ENCODE measurements around the gene SPOCD1. TPM values are rescaled to one million over a fixed set of nuclear protein-coding genes. Genes with fewer than 3 reads are reported as not detected.
"Not testable (repeated sequence)": the region's sequence is repeated elsewhere in the genome, so short reads cannot be mapped to it uniquely, and the experiment has no call there.

The SPOCD1 gene
- polyA plus RNA-seq, 4 donors, result 0.22 to 0.34 (median 0.26) TPM

DNA sequence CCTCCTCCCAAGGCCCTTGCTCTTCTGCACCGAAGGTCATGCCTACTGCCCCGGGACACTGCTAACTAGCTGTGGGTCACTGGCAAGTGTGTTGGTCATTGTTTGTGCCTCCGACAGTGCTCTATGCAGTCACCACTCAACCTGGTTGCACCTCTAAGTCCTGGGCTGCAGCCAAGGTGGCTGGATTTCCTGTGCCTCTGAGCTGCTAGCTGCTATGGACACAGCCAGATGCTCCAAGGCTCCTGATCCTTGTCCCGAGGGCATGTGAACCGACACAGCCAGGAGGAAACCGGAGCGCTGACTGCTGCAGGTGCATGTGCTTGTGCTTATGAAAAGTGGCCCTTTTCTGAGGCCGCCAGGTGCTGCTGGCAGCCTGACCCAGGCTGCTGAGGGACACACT, 14.7 kb upstream of the SPOCD1 start:
- DNase-seq (ENCODE audit: low read depth in 4 of 4, low spot score in 3 of 4), result no peak

DNA sequence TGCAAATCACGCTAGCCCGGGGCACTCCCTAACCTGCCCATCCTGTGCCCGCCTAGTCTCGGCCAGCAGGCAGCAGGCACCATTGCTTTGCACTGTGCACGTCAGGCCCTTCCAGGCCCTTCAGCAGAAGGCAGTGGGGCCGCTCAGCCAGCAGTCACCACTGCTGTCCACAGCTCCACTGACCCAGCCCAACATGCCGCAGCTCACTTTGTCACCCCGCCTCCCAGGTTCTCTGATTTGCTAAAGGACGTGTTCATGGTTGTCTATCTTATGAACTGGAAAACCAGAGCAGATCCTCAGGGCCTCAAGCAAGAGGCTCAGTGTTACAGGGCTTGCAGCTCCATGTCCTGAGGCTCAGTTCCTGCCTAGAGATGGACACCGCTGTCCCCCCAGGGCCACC, 14.2 kb upstream of the SPOCD1 start:
- DNase-seq (ENCODE audit: low read depth in 4 of 4, low spot score in 3 of 4), result no peak

DNA sequence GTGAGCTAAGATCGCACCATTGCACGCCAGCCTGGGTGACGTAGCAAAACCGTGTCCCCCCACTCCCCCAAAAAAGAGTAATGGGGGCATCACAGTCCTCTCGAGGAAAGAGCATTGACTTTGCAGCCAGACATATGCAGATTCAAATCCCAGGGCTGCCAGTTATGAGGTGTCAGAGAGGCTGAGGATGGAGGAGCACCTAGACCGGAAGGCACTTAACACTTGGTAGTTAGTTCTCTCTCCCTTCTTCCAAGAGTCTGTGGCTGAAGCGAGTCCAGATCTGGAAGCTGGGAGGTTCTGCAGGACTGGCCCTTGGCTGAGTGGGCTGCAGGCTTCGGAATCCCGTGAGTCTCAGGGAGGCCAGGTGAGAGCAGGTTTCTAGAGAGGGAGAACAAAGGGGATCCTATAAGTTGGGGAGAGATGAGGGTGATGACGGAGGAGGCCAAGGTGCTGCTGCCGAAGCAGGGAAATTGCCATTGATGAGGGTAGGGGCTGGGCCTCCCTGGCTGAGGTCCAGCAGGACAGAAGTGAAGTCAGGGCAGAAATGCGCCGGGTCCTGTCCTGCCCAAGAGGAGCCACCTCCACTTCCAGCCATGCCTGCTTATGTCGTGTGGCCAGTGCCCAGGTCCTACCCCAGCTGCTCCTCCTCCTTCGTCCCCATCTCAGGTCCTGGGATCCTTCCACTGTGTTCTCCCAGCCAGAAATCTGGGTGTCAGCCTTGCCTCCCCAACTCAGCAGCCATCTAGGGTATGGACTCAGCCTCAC, 13.3 kb upstream of the SPOCD1 start:
- DNase-seq (ENCODE audit: low read depth in 4 of 4, low spot score in 3 of 4), result no peak

DNA sequence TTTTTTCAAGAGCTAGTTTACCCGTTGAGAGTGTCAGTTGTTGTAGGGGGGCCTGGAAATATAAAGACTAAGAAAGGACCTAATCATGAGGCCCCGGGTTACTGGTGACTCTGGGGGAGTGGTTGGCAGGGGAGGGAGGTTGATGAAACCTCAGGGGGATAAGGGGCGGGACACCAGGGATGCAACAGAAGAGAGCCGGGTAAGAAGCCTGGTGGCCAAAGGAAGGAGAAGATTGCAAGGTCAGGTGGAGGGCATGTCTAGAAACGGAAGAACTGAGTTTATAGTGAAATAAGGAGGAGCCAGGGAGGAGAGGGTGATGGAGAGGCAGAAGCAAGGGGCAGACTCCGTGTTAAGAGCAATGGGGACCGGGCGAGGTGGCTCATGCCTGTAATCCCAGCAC, 12.5 kb upstream of the SPOCD1 start:
- DNase-seq (ENCODE audit: low read depth in 4 of 4, low spot score in 3 of 4), result no peak

DNA sequence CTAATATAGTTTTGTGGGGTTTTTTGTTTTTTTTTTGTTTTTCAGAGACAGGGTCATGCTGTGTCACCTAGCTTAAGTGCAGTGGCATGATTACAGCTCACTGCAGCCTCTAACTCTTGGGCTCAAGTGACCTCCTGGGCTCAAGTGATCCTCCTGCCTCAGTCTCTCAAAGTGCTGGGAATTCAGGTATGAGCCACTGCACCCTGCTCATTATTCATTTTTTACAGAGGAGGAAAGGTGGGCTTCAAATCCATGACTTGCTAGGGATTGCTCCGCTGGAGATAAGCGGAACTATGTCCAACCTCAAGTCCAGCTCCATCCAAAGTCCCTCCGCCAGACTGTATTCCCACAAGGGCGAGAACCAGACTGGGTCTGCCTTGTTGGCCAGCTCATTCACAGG, 8.0 kb upstream of the SPOCD1 start:
- DNase-seq (ENCODE audit: low read depth in 4 of 4, low spot score in 3 of 4), result no peak

DNA sequence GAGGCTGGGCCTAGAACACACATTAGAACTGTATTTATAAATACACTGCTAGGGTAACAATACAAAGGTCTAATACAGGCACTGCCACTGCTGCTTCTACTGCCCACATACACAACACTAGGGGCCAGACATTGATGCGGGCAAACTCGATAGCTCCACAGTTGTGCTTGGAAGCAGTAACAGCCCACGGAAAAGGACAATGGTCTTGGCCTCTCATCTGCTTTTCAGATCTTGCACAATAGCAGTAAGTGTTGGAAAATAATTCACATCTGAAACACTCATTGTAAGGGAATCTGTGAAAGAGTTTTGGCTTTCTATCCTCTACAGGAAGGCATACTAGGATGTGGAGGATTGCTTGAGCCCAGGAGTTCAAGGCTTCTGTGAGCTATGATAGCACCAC, 6.9 kb upstream of the SPOCD1 start:
- no peak for DNase-seq (ENCODE audit: low read depth in 4 of 4, low spot score in 3 of 4)

DNA sequence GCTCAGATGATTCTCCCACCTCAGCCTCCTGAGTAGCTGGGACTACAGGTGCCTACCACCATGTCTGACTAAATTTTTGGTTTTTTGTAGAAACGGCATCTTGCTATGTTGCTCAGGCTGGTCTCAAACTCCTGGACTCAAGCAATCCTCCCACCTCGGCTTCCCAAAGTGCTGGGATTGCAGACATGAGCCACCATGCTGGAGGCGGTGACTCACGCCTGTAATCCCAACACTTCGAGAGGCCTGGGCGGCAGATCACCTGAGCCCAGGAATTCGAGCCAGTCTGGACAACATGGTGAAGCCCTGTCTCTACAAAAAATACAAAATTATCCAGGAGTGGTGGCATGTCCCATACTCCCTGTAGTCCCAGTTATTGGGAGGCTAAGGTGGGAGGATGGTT, 4.4 kb upstream of the SPOCD1 start:
- not testable (repeated sequence) for DNase-seq (ENCODE audit: low read depth in 4 of 4, low spot score in 3 of 4)

DNA sequence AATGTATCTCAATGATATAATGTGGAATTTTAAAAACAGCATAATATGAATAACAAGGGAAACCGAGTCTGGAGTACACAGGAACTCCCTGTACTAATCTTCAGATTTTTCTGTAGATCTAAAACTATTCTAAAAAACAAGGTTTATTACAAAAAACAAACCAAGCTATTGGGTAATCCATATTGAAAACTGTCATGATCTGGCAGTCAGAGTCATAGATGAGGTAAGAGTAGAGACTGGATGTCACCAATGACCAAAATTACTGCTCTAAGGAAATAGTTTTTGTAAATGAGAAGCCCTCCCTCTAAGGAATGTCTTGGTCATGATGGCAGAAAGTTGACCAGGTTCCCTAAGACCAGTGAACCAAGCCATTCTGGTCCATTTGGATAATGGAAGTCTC, 2.4 kb upstream of the SPOCD1 start:
- DNase-seq (ENCODE audit: low read depth in 4 of 4, low spot score in 3 of 4), result no peak

DNA sequence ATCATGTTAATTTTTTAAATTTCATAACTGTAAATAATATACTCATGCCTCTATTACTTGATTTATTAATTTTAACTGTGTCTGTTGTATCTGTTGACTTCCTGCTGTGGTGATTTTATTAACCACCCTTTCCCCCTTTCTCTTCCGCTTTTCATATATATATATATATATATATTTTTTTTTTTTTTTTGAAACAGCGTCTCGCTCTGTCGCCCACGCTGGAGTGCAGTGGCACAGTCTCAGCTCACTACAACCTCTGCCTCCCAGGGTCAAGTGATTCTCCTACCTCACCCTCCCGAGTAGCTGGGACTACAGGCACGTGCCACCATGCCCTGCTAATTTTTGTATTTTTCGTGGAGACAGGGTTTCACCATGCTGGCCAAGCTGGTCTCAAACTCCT, 1.1 kb upstream of the SPOCD1 start:
- DNase-seq (ENCODE audit: low read depth in 4 of 4, low spot score in 3 of 4), result not testable (repeated sequence)

DNA sequence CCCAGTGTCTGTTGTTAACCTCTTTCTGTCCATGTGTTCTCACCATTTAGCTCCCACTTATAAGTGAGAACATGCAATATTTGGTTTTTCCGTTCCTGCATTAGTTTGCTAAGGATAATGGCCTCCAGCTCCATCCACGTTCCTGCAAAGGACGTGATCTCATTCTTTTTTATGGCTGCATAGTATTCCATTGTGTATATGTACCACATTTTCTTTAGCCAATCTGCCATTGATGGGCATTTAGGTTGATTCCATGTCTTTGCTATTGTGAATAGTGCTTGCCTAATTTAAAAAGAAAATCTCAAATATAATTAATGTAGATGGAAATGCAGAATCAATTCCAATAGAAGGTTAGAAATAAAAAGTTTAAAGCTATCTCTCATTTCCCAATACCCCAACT, 679 bp upstream of the SPOCD1 start:
- DNase-seq (ENCODE audit: low read depth in 4 of 4, low spot score in 3 of 4), result not testable (repeated sequence)

DNA sequence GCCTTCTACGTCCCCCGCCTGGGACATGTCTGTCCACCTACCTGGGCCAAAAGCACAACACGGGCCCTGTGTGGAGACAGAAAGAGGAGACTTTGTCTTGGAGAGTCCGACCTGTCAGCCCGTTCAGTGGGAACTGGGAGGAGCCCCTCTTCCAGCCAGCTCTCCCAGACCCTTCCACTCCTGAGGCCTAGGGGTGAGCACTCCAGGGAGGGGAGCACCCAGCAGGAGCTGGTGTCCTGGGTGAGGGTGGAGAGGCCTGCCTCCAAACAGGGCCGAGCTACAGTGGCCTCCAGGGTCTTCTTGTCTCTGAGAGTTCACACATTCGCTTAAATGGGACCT, 546 bp downstream of the SPOCD1 start:
- no peak for DNase-seq (ENCODE audit: low read depth in 4 of 4, low spot score in 3 of 4)

DNA sequence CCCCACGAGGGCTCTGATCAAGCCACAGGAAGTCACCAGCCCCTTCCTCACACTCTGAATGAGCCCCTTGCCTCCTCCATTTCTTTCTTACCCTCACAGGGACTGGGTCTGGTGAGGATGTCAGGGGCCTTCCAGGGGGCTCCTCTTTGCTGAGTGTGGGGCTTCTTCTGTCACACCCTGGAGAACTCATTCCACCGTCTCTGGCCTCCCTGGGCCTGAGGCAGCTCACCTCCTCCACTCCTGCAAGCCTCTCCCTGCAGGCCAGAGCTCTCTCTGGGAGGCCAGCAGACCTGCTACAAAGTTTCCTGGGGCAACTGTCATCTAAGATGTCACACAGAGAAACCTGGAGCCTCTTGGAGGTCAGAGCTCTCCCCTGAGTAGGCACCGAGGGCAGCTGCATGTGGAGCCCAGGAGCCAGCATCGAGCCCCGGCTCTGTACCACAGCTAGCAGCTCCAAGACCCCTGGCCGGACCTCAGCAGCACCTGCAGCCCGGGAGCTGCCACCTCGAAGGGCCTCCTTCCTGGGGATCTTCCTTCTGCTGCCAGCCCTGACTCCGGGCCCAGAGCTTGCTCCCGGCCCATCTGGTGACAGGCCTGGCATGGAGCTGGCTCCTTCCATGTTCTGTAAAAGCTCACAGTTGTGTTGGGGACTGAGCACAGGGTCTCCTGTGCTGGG, 1.1 kb downstream of the SPOCD1 start:
- DNase-seq (ENCODE audit: low read depth in 4 of 4, low spot score in 3 of 4), result no peak

DNA sequence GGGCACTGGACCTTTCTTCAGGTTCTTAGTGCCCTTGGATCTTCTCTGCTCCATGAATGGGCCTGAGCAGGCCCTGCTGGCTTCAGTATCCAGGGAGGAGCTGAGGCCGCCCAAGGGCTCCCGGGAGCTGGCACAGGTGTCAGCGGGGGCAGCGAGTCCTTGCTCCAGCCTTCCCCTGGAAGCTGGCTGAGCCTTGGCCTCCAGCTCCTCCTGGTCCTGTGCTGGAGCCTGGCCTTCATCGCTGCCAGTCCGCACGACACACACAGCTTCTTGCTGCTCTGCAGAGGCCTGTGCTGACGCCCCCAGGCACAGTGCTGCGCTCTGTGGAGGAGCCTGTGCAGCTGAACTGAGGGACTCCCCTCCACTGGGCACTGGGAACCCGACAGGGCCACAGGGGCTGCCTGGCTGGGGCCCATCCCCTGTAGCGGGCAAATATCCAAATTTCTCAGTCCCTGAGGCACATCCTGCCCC, 1.7 kb downstream of the SPOCD1 start:
- no peak for DNase-seq (ENCODE audit: low read depth in 4 of 4, low spot score in 3 of 4)

DNA sequence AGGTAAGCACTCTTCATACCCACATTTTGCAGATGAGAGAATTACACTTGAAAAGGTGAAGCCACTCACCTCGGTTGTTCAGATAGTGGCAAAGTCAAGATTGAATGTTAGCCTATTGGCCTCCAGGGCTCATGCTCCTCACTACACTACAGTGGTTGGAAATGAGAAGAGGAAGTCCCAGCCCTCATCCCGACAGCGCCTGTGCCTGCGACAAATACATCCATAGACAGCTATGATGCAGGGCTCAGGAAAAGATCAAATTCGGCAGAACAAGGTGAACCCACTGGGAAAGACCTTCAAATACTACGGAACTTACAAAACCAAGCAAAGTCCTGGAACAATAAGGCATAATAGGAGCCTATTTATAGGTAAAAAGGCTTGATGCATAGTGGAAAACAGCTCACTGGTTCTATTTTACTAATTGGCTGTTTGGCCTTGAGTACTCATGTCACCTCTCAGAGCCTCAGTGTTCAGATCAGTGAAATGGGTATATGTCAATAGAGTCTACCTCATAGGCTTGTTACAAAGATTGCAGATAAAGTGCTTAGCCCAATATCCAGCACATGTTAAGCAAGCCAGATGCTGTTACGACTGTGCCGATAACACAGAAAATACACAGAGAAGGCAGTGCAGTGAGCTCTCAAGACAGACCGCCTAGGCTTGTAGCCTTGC, 3.5 kb downstream of the SPOCD1 start:
- no peak for DNase-seq (ENCODE audit: low read depth in 4 of 4, low spot score in 3 of 4)

DNA sequence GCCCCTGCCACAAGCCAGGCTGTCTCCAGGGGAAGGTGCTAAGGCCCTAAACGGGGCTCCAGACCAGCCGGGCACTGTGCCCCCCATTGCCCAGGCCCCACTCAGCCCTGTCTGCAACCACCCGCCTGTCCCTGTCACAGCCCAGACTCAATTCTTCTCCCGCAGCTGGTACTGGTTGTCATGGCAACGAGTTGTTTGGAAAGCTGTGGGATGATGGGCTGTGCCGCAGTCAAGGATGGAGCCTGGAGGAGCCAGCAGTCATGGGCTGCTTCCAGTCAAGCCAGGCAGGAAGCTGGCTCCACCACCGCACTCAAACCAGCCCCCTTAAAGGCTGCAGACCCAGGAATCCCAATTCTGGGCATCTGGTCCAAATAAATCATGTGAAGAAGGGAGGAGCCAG, 4.2 kb downstream of the SPOCD1 start:
- peak in 3 of 4 donors; percentile 23 to 45 (median 38) for DNase-seq (ENCODE audit: low read depth in 4 of 4, low spot score in 3 of 4)

DNA sequence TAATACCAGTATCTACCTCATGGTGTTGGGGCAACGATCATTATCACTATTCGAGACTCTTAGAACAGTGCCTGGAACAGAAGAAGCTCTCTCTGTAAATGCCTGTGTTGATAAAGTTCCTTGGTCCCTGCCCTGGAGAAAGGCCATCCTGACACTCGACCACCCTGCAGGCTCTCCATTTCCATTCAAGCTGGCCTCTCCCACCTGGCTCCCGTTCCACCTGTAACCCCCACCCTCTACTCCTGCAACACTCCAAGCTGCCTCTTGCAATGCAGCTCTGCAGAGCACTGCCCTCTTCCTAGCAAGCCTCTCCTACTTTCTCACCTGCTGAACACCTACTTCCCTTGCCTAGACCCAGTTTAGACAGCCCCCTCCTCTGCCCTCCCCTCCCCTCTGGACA, 6.1 kb downstream of the SPOCD1 start:
- DNase-seq (ENCODE audit: low read depth in 4 of 4, low spot score in 3 of 4), result no peak

DNA sequence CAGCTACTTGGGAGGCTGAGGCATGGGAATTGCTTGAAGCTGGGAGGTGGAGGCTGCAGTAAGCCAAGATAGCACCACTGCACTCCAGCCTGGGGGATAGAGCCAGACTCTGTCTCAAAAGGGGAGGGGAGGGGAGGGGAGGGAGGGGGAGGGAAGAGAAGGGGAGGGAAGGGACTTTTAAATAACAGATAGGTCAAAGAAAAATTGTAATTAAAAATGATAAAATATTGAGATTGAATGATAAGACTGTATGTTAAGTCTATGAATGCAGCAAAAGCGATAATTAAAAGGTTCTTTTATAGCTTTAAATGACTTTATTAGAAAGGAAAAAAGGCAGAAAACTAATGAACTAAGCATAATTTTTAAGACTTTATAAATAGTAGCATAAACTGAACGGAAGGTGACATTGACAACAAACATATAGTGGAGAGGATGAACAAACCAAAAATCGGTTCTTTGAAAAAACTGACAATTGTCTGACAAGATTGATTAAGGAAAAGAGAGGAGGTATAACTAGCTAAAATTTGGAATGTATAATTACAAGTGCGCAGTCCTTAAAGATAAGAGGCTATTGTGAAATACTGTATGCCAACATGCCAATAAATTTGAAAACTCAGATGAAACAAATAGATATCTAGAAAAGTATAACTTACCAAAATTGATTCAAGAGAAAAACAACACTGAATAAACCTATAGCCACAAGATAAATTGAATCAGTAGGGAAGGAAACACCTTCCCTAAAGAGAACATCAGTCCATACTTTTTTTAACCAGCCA, 8.4 kb downstream of the SPOCD1 start:
- no peak for DNase-seq (ENCODE audit: low read depth in 4 of 4, low spot score in 3 of 4)

DNA sequence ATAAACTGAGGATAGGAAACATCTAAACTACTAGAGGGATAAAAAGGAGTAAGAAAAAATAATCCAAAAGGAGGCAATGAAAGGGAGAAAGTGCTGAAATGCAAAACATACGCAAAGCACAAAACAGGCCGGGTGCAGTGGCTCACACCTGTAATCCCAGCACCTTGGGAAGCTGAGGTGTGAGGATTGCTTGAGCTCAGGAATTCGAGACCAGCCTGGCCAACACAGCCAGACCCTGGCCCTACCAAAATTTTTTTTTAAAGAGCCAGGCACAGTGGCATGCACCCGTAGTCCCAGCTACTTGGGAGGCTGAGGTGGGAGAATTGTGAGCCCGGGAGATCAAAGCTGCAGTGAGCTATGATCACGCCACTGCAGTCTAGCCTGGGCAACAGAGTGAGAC, 10.5 kb downstream of the SPOCD1 start:
- no peak for DNase-seq (ENCODE audit: low read depth in 4 of 4, low spot score in 3 of 4)

DNA sequence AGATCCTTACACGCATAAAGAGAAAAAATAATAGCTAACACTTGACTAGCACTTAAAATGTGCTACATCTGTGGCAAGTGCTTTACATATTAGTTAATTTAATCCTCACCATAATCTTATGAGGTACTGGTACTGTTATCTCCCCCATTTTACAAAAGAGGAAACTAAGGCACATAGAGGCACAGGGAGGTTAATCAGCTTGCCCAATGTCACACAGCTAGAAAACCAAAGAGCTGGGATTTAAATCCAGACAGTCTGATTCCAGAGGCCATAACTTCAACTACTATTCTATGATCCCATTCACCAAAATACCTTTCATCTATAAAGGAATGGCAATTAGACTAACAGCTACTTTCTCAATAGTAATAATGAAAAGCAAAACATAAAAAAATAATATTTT, 11.7 kb downstream of the SPOCD1 start:
- DNase-seq (ENCODE audit: low read depth in 4 of 4, low spot score in 3 of 4), result no peak

DNA sequence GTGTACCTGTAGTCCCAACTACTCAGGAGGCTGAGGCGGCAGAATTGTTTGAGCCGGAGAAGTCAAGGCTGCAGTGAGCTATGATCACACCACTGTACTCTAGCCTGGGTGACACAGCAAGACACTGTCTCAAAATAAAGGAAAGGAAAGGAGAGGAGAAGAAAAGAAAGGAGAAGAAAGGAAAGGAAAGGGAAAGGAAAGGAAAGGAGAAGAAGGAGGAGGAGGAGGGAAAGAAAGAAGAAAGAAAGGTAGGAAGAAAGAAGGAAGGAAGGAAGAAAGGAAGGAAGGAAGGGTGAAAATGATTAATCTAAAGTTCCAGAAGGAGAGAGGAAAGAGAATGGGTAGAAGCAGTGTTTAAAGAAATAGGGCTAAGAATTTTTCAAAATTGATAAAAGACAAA, 12.2 kb downstream of the SPOCD1 start:
- no peak for DNase-seq (ENCODE audit: low read depth in 4 of 4, low spot score in 3 of 4)

All from right renal pelvis (tissue), 4 donors.